GM23248 (cell line): ENCODE results near the gene APCDD1. TPM values are rescaled to one million over a fixed set of nuclear protein-coding genes. Genes with fewer than 3 reads are reported as not detected.
A peak's percentile ranks its signal among the peaks of the same experiment; 100 is the strongest.

Experiments
- DNase-seq: peaks from one replicate; pipeline ENCODE4 v3.0.0-alpha.2; 2015
- H2AFZ ChIP-seq: fragments of 200-600 bp; sonication (generic); 2 replicates; pipeline ENCODE4 v1.6.1; 2016; ENCODE audit warnings: antibody characterized with exemption
- H3F3A ChIP-seq: fragments of 200-600 bp; sonication (generic); 2 replicates; pipeline ENCODE4 v1.6.1; 2016; ENCODE audit warnings: mild to moderate bottlenecking, antibody characterized with exemption, mixed run types; ENCODE audit not compliant: insufficient read depth
- H3K27ac ChIP-seq: fragments of 200-600 bp; sonication (generic); 2 replicates; pipeline ENCODE4 v1.5.1; 2016; ENCODE audit warnings: mild to moderate bottlenecking
- H3K27me3 ChIP-seq: fragments of 200-600 bp; sonication (generic); replicated peaks from 2 replicates; pipeline ENCODE4 v1.6.1; 2016; ENCODE audit warnings: mild to moderate bottlenecking; ENCODE audit not compliant: insufficient read depth
- H3K36me3 ChIP-seq: fragments of 200-600 bp; sonication (generic); 2 replicates; pipeline ENCODE4 v1.6.1; 2016; ENCODE audit warnings: low read depth, mild to moderate bottlenecking
- H3K4me1 ChIP-seq: fragments of 200-600 bp; sonication (generic); 2 replicates; pipeline ENCODE4 v1.6.1; 2016; ENCODE audit warnings: mild to moderate bottlenecking; ENCODE audit not compliant: insufficient read depth
- H3K4me2 ChIP-seq: fragments of 200-600 bp; sonication (generic); one replicate; pipeline ENCODE4 v1.6.1; 2016; ENCODE audit warnings: mild to moderate bottlenecking; ENCODE audit not compliant: unreplicated experiment
- H3K4me3 ChIP-seq: fragments of 200-600 bp; sonication (generic); 2 replicates; pipeline ENCODE4 v1.5.1; 2016; ENCODE audit warnings: mild to moderate bottlenecking
- H3K79me2 ChIP-seq: fragments of 200-600 bp; sonication (generic); 2 replicates; pipeline ENCODE4 v1.6.1; 2016; ENCODE audit warnings: mild to moderate bottlenecking; ENCODE audit not compliant: insufficient read depth
- H3K9ac ChIP-seq: fragments of 200-600 bp; sonication (generic); 2 replicates; pipeline ENCODE4 v1.6.1; 2016; ENCODE audit warnings: mild to moderate bottlenecking
- H3K9me2 ChIP-seq: fragments of 200-600 bp; sonication (generic); 2 replicates; pipeline ENCODE4 v1.6.1; 2016; ENCODE audit warnings: mixed run types, mild to moderate bottlenecking, moderate library complexity; ENCODE audit not compliant: insufficient read depth
- H3K9me3 ChIP-seq: fragments of 200-600 bp; sonication (generic); one replicate; pipeline ENCODE4 v1.6.1; 2017; ENCODE audit warnings: low read depth
- H4K20me1 ChIP-seq: fragments of 200-600 bp; sonication (generic); 2 replicates; pipeline ENCODE4 v1.6.0; 2016; ENCODE audit not compliant: insufficient read depth
- EZH2 ChIP-seq: fragments of 200-600 bp; sonication (generic); IDR thresholded peaks from 2 replicates; pipeline ENCODE4 v1.6.1; 2018; ENCODE audit warnings: antibody characterized with exemption, mild to moderate bottlenecking; ENCODE audit not compliant: insufficient read depth, poor library complexity, severe bottlenecking
- EZH2phosphoT487 ChIP-seq: fragments of 200-600 bp; sonication (generic); IDR thresholded peaks from 2 replicates; pipeline ENCODE4 v1.6.1; 2018; ENCODE audit warnings: antibody characterized with exemption, moderate library complexity, mild to moderate bottlenecking, low read depth; ENCODE audit not compliant: insufficient read depth
- WGBS, 2 experiments: methylation state at CpG; one replicate each; pipeline ENCODE4 v1.1.6; 2015 to 2017; ENCODE audit warnings: low lambda C conversion rate in 2 of 2, low coverage in 1 of 2; ENCODE audit errors: missing lambda C conversion rate in 2 of 2; 5-methylcytosine and 5-hydroxymethylcytosine counted together
- in situ Hi-C: fragments of 300-500 bp; cut with MboI; formaldehyde crosslinking; loops from 2 replicates; pipeline ENCODE4 v1.15.0; 2020
- polyA plus RNA-seq: library from polyadenylated mRNA; unstranded; fragments of >200 nt; fragmentation: Nextera tagmentation; extraction: Ambion mirVana; gene quantifications from 2 replicates; pipeline ENCODE4 v1.2.1, GENCODE V29; 2016
- total RNA-seq: library from RNA; depleted of rRNA; stranded (reverse); fragments of >200 nt; shearing (Covaris generic); gene quantifications from 2 replicates; pipeline ENCODE4 v1.2.3, GENCODE V29; 2014

APCDD1 gene
- total and polyA plus RNA-seq, 2 experiments from 2014 or later = 0.30 TPM; not detected in 1

GRCh38 chr18:10516078-10516477 lies 61.6 kb downstream of the APCDD1 start:
- Histone ChIP-seq H3K4me2 (no peak overlapping the region), H3K79me2 (no peaks in the 10 kb centered on the region), H3K9me3 (no peaks in the 10 kb centered on the region), H3K27ac (no peak overlapping the region), H3K36me3 (no peaks in the 10 kb centered on the region), H3K4me1 (peaks cover 13% of the 10 kb centered on the region), H3K27me3 (no peaks in the 10 kb centered on the region), H2AFZ (no peak overlapping the region), H3K9ac (no peak overlapping the region), H3K4me3 (no peak overlapping the region), H3F3A (peaks cover 11% of the 10 kb centered on the region), H4K20me1 (no peaks in the 10 kb centered on the region), H3K9me2 (no peaks in the 10 kb centered on the region)
- WGBS, 2 experiments = 86 to 89% methylated on average over 2 of the region's 2 CpGs
- no peak for TF ChIP-seq EZH2
- no peak for TF ChIP-seq EZH2phosphoT487
- in situ Hi-C loops = loop anchor here (10.0 to 25.0 kb wide), 2 partner anchors 501 to 829 kb away; no protein-coding TSS in a partner anchor
- no peak for DNase-seq

- no peaks in the 10 kb centered on the region for H3K27me3 ChIP-seq
- no peak overlapping the region for H2AFZ ChIP-seq
- no peaks in the 10 kb centered on the region for H3K9me3 ChIP-seq
- H3F3A ChIP-seq = peaks cover 11% of the 10 kb centered on the region
- no peak overlapping the region for H3K9ac ChIP-seq
- H3K4me3 ChIP-seq = no peak overlapping the region
- in situ Hi-C loops = loop anchor here (10.0 to 25.0 kb wide), 2 partner anchors 504 to 831 kb away; no protein-coding TSS in a partner anchor
- H3K9me2 ChIP-seq = no peaks in the 10 kb centered on the region
- H3K4me1 ChIP-seq = peaks cover 13% of the 10 kb centered on the region
- H3K79me2 ChIP-seq = no peaks in the 10 kb centered on the region
- H3K27ac ChIP-seq = no peak overlapping the region
- TF ChIP-seq EZH2 = no peak
- TF ChIP-seq EZH2phosphoT487 = no peak
- no peaks in the 10 kb centered on the region for H4K20me1 ChIP-seq
- WGBS, 2 experiments = 36 to 37% methylated on average over 12 of the region's 12 CpGs
- DNase-seq = peak; percentile 56
- H3K4me2 ChIP-seq = no peak overlapping the region
- no peaks in the 10 kb centered on the region for H3K36me3 ChIP-seq
Observed at GRCh38 chr18:10518595-10519255, 64.3 kb downstream of the APCDD1 start.

- WGBS, 2 experiments = 47 to 52% methylated on average over 2 of the region's 2 CpGs
- in situ Hi-C loops = loop anchor here (10.0 to 25.0 kb wide), 2 partner anchors 505 to 832 kb away; no protein-coding TSS in a partner anchor
Observed at GRCh38 chr18:10519366-10519765, 64.9 kb downstream of the APCDD1 start.

GRCh38 chr18:10519999-10520935 lies 65.8 kb downstream of the APCDD1 start:
- DNase-seq = peak; percentile 98
- peak overlapping the region; percentile 48; the same call in 1 of the 2 replicates for H3K9ac ChIP-seq
- no peaks in the 10 kb centered on the region for H3K36me3 ChIP-seq
- no peaks in the 10 kb centered on the region for H4K20me1 ChIP-seq
- WGBS, 2 experiments = 22% methylated on average over 17 of the region's 17 CpGs
- H3K4me3 ChIP-seq = peak overlapping the region; percentile 35
- H3K4me2 ChIP-seq = peak overlapping the region; percentile 87
- H3K9me2 ChIP-seq = no peaks in the 10 kb centered on the region
- H3K4me1 ChIP-seq = peaks cover 21% of the 10 kb centered on the region
- in situ Hi-C loops = loop anchor here (5.0 to 25.0 kb wide), 3 partner anchors 505 to 833 kb away; no protein-coding TSS in a partner anchor
- H3K27ac ChIP-seq = peak overlapping the region; percentile 53
- no peaks in the 10 kb centered on the region for H3K9me3 ChIP-seq
- 0 out of 2 replicates have a peak overlapping the region, but pooled peaks have one; percentile 2 for H2AFZ ChIP-seq
- H3F3A ChIP-seq = peaks cover 22% of the 10 kb centered on the region
- TF ChIP-seq EZH2 (no peak), EZH2phosphoT487 (no peak)
- no peaks in the 10 kb centered on the region for H3K27me3 ChIP-seq
- H3K79me2 ChIP-seq = no peaks in the 10 kb centered on the region

More at GRCh38 chr18:10519366-10519765, 64.9 kb downstream of the APCDD1 start:
- peak overlapping the region; percentile 53 for H3K27ac ChIP-seq
- no peaks in the 10 kb centered on the region for H3K36me3 ChIP-seq
- H3K9me3 ChIP-seq = no peaks in the 10 kb centered on the region
- H3K4me1 ChIP-seq = peaks cover 13% of the 10 kb centered on the region
- H3F3A ChIP-seq = peaks cover 14% of the 10 kb centered on the region
- TF ChIP-seq EZH2 (no peak), EZH2phosphoT487 (no peak)
- peak overlapping the region; percentile 35 for H3K4me3 ChIP-seq
- H3K9me2 ChIP-seq = no peaks in the 10 kb centered on the region
- DNase-seq = peak; percentile 41
- peak overlapping the region; percentile 48; the same call in 1 of the 2 replicates for H3K9ac ChIP-seq
- no peaks in the 10 kb centered on the region for H3K79me2 ChIP-seq
- H2AFZ ChIP-seq = no peak overlapping the region
- H3K4me2 ChIP-seq = peak overlapping the region; percentile 87
- no peaks in the 10 kb centered on the region for H4K20me1 ChIP-seq
- no peaks in the 10 kb centered on the region for H3K27me3 ChIP-seq
